ENCODE results near the gene OR6C68.

DNA sequence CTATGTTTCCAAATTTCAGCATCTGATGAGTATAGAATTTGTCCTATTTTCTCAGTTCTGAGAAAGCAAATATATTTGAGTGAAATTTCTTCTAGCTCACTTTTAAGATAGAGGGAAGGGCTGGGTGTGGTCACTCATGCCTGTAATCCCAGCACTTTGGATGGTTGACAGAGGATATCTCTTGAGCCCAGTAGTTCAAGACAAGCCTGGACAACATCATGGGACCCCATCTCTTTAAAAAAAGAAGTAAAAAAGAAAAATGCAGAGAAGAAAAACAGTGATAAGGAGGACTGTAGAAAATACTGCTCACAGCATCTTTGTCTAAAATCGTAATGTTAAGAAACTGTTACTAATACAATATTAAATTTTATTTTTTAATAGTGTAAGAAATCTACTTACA is 19.9 kb upstream of the OR6C68 start:
- no peak for TF ChIP-seq POLR2A (IDR thresholded peaks at IDR 0.05; ENCODE audit: extremely low read depth, insufficient read length)
- TF ChIP-seq, protein P1, sequence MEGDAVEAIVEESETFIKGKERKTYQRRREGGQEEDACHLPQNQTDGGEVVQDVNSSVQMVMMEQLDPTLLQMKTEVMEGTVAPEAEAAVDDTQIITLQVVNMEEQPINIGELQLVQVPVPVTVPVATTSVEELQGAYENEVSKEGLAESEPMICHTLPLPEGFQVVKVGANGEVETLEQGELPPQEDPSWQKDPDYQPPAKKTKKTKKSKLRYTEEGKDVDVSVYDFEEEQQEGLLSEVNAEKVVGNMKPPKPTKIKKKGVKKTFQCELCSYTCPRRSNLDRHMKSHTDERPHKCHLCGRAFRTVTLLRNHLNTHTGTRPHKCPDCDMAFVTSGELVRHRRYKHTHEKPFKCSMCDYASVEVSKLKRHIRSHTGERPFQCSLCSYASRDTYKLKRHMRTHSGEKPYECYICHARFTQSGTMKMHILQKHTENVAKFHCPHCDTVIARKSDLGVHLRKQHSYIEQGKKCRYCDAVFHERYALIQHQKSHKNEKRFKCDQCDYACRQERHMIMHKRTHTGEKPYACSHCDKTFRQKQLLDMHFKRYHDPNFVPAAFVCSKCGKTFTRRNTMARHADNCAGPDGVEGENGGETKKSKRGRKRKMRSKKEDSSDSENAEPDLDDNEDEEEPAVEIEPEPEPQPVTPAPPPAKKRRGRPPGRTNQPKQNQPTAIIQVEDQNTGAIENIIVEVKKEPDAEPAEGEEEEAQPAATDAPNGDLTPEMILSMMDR (IDR thresholded peaks at IDR 0.05; ENCODE audit: low read depth, low read length): no peak
